Measurements from ENCODE around the gene ACOT4. TPM values are rescaled to one million over a fixed set of nuclear protein-coding genes. Genes with fewer than 3 reads are reported as not detected.
"Not testable (repeated sequence)": the region's sequence is repeated elsewhere in the genome, so short reads cannot be mapped to it uniquely, and the experiment has no call there.

The ACOT4 gene
- total RNA-seq, 2 experiments from 2014 or later: 1.9 TPM

DNA sequence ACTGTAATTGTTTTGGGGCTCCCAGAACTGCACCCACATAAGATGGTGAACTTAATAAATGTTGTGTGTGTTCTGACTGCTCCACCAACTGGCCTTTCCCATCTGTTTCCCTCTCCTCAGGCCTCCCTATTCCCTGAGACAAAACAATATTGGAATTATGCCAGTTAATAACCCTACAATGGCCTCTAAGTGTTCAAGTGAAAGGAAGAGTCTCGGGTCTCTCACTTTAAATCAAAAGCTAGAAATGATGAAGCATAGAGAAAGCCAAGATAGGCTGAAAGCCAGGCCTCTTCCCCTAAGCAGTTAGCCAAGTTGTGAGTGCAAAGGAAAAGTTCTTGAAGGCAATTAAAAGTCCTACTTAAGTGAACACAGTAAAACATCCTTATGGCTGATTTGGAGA lies 34.0 kb downstream of the ACOT4 start:
- DNase-seq: no peak
- ATAC-seq (ENCODE audit: low read depth): no peak
- Mint-ChIP-seq H3K27ac (no peak overlapping the region), H3K27me3 (peaks cover 9% of the 10 kb centered on the region), H3K36me3 (no peaks in the 10 kb centered on the region), H3K9me3 (no peaks in the 10 kb centered on the region), H3K4me1 (no peaks in the 10 kb centered on the region), H3K4me3 (no peak overlapping the region)
- POLR2A ChIA-PET: interaction anchor here (1.0 kb wide), 2 partner anchors 19 to 135 kb away, joined by 4 read pairs; partner anchors contain the start of genes DNAL1 and RIOX1

DNA sequence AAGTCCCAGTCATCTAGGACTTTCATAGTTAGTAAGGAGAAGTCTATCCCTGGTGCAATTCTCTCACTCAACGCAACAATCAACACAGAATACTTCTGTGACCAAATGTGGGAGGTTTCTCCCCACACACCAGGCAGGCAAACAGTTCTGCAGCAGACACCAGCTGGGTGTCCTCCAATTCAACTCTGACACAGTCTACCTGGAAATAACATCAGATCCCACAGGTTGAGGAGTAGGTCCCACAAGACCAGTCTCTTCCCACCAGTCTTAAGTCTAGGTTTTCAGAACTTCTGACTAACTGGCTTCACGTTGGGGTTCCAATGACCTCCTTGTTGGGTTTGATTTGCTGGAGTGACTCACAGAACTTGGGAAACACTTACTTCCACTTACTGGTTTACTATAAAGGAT lies 35.5 kb downstream of the ACOT4 start:
- Mint-ChIP-seq H3K9me3 (no peaks in the 10 kb centered on the region), H3K27ac (no peak overlapping the region), H3K4me3 (no peak overlapping the region), H3K4me1 (no peaks in the 10 kb centered on the region), H3K27me3 (peaks cover 13% of the 10 kb centered on the region), H3K36me3 (no peaks in the 10 kb centered on the region)
- DNase-seq (no peak), ATAC-seq (ENCODE audit: low read depth) (no peak)
- POLR2A ChIA-PET: no interaction called here

DNA sequence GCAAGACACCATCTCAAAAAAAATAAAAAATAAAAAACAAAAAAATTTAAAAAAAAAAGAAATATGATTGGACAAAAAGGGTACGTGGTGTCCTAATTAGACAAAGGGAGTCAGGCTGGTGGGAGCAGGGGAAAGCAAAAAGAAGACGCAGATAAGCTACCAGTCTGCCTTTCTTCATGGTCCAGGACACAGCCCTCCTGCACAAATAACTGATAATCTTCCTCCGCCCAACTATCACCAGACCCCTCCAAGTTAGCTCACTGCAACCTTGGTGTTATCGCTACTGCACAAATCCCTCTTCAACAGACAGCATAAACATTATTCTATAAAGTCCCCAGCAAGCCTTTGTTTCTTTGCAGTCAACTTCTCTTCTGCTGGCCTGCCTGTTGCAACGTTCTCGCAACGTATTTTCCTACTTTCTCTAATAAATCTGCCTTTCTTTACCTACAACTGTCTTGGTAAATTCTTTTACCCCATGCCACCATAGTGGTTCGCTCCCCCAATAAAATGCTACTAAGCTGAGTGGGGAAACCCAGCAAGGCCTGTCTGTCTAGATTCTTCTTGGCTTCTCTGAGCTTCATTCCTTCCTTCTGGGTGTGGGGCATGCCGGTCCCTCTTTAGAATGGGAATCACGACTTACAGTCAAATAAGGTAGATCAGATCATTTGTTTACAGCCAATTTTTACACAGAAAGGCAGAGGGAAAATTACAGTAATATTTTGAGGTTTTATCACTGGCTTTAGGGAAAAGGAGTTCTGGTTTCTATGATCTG lies 38.5 kb downstream of the ACOT4 start:
- H3K36me3 Mint-ChIP-seq: no peaks in the 10 kb centered on the region
- H3K4me3 Mint-ChIP-seq: no peak overlapping the region
- ATAC-seq (ENCODE audit: low read depth): no peak
- DNase-seq: no peak
- peaks cover 5% of the 10 kb centered on the region for H3K4me1 Mint-ChIP-seq
- POLR2A ChIA-PET: no interaction called here
- H3K9me3 Mint-ChIP-seq: no peaks in the 10 kb centered on the region
- no peak overlapping the region for H3K27ac Mint-ChIP-seq
- peaks cover 24% of the 10 kb centered on the region for H3K27me3 Mint-ChIP-seq

DNA sequence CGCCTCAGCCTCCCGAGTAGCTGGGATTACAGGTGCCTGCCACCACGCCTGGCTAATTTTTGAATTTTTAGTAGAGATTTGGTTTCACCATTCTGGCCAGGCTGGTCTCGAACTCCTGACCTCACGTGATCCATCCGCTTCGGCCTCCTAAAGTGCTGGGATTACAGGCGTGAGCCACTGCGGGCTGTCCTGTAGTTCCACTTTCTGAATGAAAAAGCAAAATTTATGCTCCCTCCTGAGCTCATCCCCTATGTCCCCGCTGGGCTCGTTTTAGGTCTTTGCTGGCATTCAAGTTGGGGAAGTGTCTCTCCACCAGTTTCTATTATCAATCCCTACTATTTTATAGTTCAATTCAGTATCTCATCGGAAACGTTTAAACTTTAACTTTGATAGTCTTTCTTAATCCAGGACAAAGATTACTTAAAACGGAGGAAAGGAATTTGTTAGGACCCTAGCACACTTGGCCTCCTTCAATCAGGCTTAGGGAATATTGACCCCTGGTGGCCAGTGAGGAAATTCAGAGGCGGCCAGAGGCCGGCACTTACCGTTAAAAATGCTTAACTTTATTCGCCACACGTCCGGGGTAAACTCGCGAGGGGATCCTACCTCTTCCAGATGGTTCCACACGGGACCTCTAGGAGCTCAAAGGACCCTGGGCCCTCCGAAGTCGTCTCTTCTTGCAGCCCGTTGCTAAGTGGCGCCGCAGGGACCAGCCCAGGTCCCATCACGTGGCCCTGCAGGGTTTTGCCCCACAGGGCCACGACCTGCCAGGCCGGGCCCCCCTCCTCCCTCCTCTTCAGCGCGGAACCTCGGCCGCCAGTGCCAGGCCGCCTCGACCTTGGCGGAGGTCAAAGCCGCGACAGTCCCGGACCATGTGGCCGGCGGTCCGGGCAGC lies 41.7 kb downstream of the ACOT4 start:
- POLR2A ChIA-PET: interaction anchor here (0.7 kb wide), 1 partner anchor 41 kb away, joined by 3 read pairs; no protein-coding TSS in a partner anchor
- no peaks in the 10 kb centered on the region for H3K9me3 Mint-ChIP-seq
- DNase-seq (peak; percentile 61), ATAC-seq (ENCODE audit: low read depth) (peak; percentile 79)
- peaks cover 5% of the 10 kb centered on the region for H3K4me1 Mint-ChIP-seq
- H3K4me3 Mint-ChIP-seq: peak overlapping the region; percentile 72
- no peak overlapping the region for H3K27ac Mint-ChIP-seq
- peaks cover 26% of the 10 kb centered on the region for H3K27me3 Mint-ChIP-seq
- no peaks in the 10 kb centered on the region for H3K36me3 Mint-ChIP-seq

DNA sequence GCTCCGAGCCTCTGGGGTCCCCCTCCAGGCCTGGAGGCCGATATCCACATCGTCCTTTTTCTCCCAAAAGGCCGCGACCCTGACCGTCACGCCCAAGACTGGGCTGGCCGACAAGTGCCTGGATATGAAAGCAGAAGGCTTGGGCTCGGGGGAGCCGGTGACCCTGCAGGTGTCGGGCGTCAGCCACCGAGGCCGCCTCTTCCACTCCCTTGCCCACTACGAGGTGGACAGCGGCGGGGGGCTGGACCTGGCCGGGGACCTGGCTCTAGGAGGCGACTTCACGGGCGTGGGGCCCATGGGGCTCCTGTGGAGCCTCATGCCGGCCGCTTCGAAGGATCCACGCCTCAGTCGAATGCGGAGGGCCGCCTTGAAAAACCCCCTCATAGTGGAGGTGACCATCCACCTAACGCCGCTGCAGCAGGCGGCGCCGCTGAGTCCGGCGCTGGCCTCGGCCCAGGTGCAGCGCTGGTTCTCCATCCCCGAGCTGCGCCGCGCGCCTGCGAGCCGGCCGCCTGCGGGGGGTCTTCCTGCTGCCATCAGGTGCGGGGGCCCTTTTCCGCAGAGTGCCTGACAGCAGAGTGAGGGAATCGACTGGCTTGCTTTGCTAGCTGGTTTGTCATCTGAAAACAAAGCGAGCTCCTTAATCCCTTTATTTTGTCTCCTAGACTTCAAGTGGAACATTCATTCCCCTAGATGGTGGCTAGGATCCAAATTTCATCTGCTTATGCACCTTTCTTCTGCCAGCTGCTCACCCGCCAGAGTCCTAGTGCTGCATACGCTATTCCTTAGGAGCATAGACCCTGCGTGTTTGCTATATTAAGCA lies 42.5 kb downstream of the ACOT4 start:
- Mint-ChIP-seq H3K4me1 (peaks cover 7% of the 10 kb centered on the region), H3K27me3 (peaks cover 26% of the 10 kb centered on the region), H3K27ac (peak overlapping the region; percentile 3), H3K36me3 (no peaks in the 10 kb centered on the region), H3K4me3 (peak overlapping the region; percentile 72), H3K9me3 (no peaks in the 10 kb centered on the region)
- ATAC-seq (ENCODE audit: low read depth): peak; percentile 15
- POLR2A ChIA-PET: interaction anchor here (0.6 to 1.1 kb wide), 3 partner anchors 11 to 142 kb away, joined by 3 to 5 read pairs (median 4); partner anchors contain the start of genes ACOT6 and DNAL1
- DNase-seq: no peak

DNA sequence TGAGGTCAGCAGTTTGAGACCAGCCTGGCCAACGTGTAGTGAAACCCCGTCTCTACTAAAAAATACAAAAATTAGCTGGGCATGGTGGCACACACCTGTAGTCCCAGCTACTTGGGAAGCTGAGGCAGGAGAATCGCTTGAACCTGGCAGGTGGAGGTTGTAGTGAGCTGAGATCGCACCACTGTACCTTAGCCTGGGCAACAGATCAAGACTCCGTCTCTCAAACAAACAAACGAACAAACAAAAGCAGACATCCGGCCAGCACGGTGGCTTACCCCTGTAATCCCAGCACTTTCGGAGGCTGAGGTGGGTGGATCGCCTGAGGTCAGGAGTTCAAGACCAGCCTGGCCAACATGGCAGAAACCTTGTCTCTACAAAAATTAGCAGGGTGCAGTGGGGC lies 44.7 kb downstream of the ACOT4 start:
- H3K9me3 Mint-ChIP-seq; H3K4me3 Mint-ChIP-seq; DNase-seq; ATAC-seq (ENCODE audit: low read depth); H3K4me1 Mint-ChIP-seq; POLR2A ChIA-PET; H3K36me3 Mint-ChIP-seq; H3K27ac Mint-ChIP-seq: not testable (repeated sequence)
- H3K27me3 Mint-ChIP-seq: peaks cover 22% of the 10 kb centered on the region

DNA sequence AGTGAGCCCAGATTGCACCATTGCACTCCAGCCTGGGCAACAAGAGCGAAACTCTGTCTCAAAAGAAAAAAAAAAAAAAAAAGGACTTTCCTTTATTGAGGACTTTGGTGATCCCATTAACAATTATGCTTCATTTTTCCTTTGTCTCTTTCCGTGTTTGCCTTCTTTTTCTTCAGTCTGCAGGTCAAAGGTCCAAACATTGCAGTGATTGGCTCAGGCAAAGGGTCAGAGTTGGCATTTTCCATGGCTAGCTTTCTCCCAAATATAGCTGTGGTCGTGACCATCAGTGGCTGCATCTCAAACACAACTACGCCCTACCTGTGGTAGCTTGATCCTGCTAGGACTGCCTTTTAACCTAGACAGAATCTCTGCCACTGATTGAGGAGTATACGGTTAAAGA lies 46.2 kb downstream of the ACOT4 start:
- Mint-ChIP-seq H3K36me3 (no peaks in the 10 kb centered on the region), H3K9me3 (no peaks in the 10 kb centered on the region), H3K27ac (no peak overlapping the region), H3K4me3 (no peak overlapping the region), H3K4me1 (peaks cover 9% of the 10 kb centered on the region), H3K27me3 (peaks cover 18% of the 10 kb centered on the region)
- POLR2A ChIA-PET: no interaction called here
- DNase-seq (no peak), ATAC-seq (ENCODE audit: low read depth) (no peak)

DNA sequence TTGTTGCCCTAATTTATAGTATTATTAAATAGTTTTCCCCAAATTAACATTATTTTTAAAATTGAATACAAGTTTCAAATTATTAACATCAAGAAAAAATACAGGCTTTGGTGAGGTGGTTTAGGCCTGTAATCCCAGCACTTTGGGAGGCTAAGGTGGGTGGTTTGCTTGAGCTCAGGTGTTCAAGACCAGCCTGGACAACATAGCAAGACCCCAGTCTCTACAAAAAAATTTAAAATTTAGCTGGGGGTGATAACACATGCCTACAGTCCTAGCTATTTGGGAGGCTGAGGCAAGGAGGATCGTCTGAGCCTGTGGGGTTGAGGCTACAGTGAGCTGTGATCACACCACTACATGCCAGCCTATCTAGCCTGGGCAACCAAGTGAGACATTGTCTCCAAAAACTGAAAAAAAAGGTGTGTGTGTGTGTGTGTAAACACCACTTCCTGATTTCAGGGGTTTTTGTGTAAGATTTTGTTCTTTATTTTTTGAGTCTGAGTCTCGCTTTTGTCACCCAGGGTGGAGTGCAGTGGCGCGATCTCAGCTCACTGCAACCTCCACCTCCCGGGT lies 49.2 kb downstream of the ACOT4 start:
- Mint-ChIP-seq H3K9me3 (no peaks in the 10 kb centered on the region), H3K36me3 (peaks cover 2% of the 10 kb centered on the region), H3K4me1 (peaks cover 18% of the 10 kb centered on the region), H3K4me3 (no peak overlapping the region), H3K27ac (no peak overlapping the region), H3K27me3 (no peaks in the 10 kb centered on the region)
- DNase-seq (no peak), ATAC-seq (ENCODE audit: low read depth) (no peak)
- POLR2A ChIA-PET: interaction anchor here (0.5 to 0.6 kb wide), 2 partner anchors 8 to 119 kb away, joined by 3 to 7 read pairs; a partner anchor contains a TSS

DNA sequence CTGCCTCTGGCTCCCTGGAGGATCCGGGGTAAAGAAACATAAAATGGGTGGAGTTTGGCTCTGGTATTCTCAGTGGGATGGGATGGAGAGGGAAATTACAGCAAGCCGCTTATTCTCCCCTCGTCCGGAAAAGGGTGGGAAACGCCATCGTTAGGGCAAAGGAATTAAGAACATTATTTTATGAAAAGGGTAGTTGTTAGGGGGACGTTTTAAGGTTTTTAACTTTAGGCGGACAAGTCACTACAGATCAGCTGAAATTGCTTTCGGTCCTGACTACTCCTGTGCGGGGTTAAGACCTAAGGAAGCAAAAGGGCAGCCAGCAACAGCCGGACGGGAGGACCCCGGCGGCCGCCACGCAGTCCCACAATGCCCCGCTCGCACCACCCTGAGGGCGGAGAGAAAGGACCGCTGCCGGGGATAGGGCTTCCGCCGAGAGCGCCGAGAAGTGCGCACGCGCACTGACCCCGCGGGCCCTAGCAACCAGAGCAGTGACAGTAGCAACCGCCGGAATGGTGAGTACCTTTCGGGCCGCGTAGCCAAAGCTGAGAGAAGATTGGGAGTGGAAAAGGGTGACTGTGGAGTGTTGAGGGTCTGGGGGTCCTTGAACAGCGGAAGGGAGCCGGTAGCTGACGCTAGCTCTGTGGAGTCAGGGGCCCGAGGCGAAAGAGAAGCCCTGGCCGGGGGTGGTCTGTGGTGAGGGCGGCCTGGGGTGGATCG lies 53.0 kb downstream of the ACOT4 start, which contains the start of gene DNAL1:
Gene DNAL1 (plus strand): TSS at position 456 of the 717 bp plus-strand sequence. CDS start 54 bp downstream, at position 510.
- H3K27me3 Mint-ChIP-seq: no peaks in the 10 kb centered on the region
- peak; percentile 100 for ATAC-seq (ENCODE audit: low read depth)
- POLR2A ChIA-PET: interaction anchor here (0.6 to 1.5 kb wide), 6 partner anchors 10 to 115 kb away, joined by 3 to 6 read pairs (median 4); partner anchors contain the start of genes ACOT2 and ACOT6
- H3K4me3 Mint-ChIP-seq: peak within 1 kb of the TSS; percentile 100
- no peaks in the 10 kb centered on the region for H3K9me3 Mint-ChIP-seq
- H3K4me1 Mint-ChIP-seq: peaks cover 16% of the 10 kb centered on the region
- peak; percentile 93 for DNase-seq
- peak within 1 kb of the TSS; percentile 93 for H3K27ac Mint-ChIP-seq
- H3K36me3 Mint-ChIP-seq: peaks cover 2% of the 10 kb centered on the region

DNA sequence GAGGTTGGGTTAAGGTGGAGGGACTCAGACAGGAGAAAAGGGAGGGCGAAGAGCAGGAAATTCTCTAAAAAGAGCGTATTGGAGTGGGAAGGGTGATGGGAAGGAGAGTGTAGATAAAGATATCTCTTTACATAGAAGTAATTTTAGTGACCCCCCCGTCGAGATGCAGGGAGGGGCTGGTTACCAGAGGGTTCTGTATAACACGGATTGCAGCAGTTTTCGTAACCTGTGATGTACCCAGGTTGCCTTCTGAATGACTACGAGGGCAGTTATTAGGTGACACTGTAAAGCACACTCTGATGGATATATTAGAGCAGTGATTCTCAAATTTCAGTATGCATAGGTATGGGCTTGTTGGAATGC lies 53.6 kb downstream of the ACOT4 start:
- H3K4me3 Mint-ChIP-seq: peak overlapping the region; percentile 100
- peaks cover 16% of the 10 kb centered on the region for H3K4me1 Mint-ChIP-seq
- POLR2A ChIA-PET: interaction anchor here (0.6 to 1.5 kb wide), 3 partner anchors 11 to 53 kb away, joined by 3 to 6 read pairs (median 4); partner anchors contain the start of gene ACOT6
- H3K9me3 Mint-ChIP-seq: no peaks in the 10 kb centered on the region
- H3K36me3 Mint-ChIP-seq: peaks cover 2% of the 10 kb centered on the region
- ATAC-seq (ENCODE audit: low read depth) (no peak), DNase-seq (no peak)
- H3K27me3 Mint-ChIP-seq: no peaks in the 10 kb centered on the region
- H3K27ac Mint-ChIP-seq: peak overlapping the region; percentile 93
